CD14-positive monocyte (primary cell): ENCODE measurements around the gene INAFM1. TPM values are rescaled to one million over a fixed set of nuclear protein-coding genes. Genes with fewer than 3 reads are reported as not detected.

Experiments
- DNase-seq, 3 donors: peaks; one replicate each; pipeline ENCODE4 v3.0.0-alpha.2; 2011 to 2022
- H2AFZ ChIP-seq: 2 replicates; pipeline ENCODE4 v1.6.0; 2012; ENCODE audit warnings: mild to moderate bottlenecking, low read depth, low read length, inconsistent platforms; ENCODE audit not compliant: insufficient read depth, poor library complexity, severe bottlenecking
- H3K27ac ChIP-seq, 2 donors: 1 replicate in 1 of 2; 2 replicates in 1 of 2; pipeline ENCODE4 v1.5.1; 2012 to 2013; ENCODE audit warnings: low read length in 2 of 2, control low read depth in 1 of 2, inconsistent platforms in 1 of 2, low read depth in 1 of 2, mild to moderate bottlenecking in 1 of 2
- H3K27me3 ChIP-seq, 2 donors: one replicate each; pipeline versions ENCODE4 v1.6.0 to v1.6.1; 2011 to 2013; ENCODE audit warnings: low read length in 2 of 2; ENCODE audit not compliant: control insufficient read depth in 2 of 2, insufficient read depth in 2 of 2
- H3K36me3 ChIP-seq, 2 donors: replicated peaks in 1 of 2; 1 replicate in 1 of 2; 2 replicates in 1 of 2; pipeline versions ENCODE4 v1.5.1 to v1.6.1; 2012 to 2013; ENCODE audit warnings: low read length in 2 of 2, control low read depth in 1 of 2, inconsistent platforms in 1 of 2, mild to moderate bottlenecking in 1 of 2; ENCODE audit not compliant: insufficient read depth in 2 of 2, control insufficient read depth in 1 of 2
- H3K4me1 ChIP-seq, 2 donors: 1 replicate in 1 of 2; 2 replicates in 1 of 2; pipeline versions ENCODE4 v1.5.1 to v1.6.1; 2012 to 2013; ENCODE audit warnings: low read length in 2 of 2, control low read depth in 1 of 2, inconsistent platforms in 1 of 2, mild to moderate bottlenecking in 1 of 2, moderate library complexity in 1 of 2; ENCODE audit not compliant: insufficient read depth in 2 of 2, control insufficient read depth in 1 of 2
- H3K4me2 ChIP-seq: replicated peaks from 2 replicates; pipeline ENCODE3; 2012; ENCODE audit warnings: low read length, moderate library complexity, mild to moderate bottlenecking; ENCODE audit not compliant: poor library complexity, severe bottlenecking; ENCODE audit errors: extremely low read depth
- H3K4me3 ChIP-seq, 3 experiments: fragments of 200-600 bp in 1 of 3; sonication (generic) in 1 of 3; replicated peaks in 1 of 3; 1 replicate in 2 of 3; 2 replicates in 1 of 3; pipeline ENCODE4 v1.5.1; 2011 to 2013; ENCODE audit warnings: low read length in 3 of 3, mild to moderate bottlenecking in 3 of 3, control low read depth in 2 of 3, low read depth in 2 of 3, inconsistent platforms in 1 of 3, moderate library complexity in 1 of 3
- H3K79me2 ChIP-seq: 2 replicates; pipeline ENCODE4 v1.6.0; 2012; ENCODE audit warnings: mild to moderate bottlenecking, control low read depth, inconsistent platforms, low read length, moderate library complexity; ENCODE audit not compliant: insufficient read depth
- H3K9ac ChIP-seq: 2 replicates; pipeline ENCODE4 v1.6.0; 2017; ENCODE audit warnings: low read length, mild to moderate bottlenecking; ENCODE audit not compliant: insufficient read depth, poor library complexity, severe bottlenecking
- H3K9me3 ChIP-seq, 2 donors: replicated peaks in 1 of 2; 1 replicate in 1 of 2; 2 replicates in 1 of 2; pipeline versions ENCODE4 v1.5.1 to v1.6.1; 2012 to 2013; ENCODE audit warnings: low read length in 2 of 2, control low read depth in 1 of 2; ENCODE audit not compliant: control insufficient read depth in 1 of 2, insufficient read depth in 1 of 2
- H4K20me1 ChIP-seq: 2 replicates; pipeline ENCODE4 v1.6.0; 2012; ENCODE audit warnings: mild to moderate bottlenecking, low read length, control low read depth, moderate library complexity; ENCODE audit not compliant: insufficient read depth
- H3K27ac Mint-ChIP-seq, 7 donors: one replicate each; pipeline ENCODE4 v1.8.0; 2020; ENCODE audit warnings: mild to moderate bottlenecking in 7 of 7, mixed read lengths in 7 of 7, moderate library complexity in 6 of 7, inconsistent platforms in 2 of 7
- H3K27me3 Mint-ChIP-seq, 3 donors: one replicate each; pipeline ENCODE4 v1.8.0; 2021 to 2022; ENCODE audit warnings: low read depth in 3 of 3, mild to moderate bottlenecking in 3 of 3, mixed read lengths in 3 of 3, moderate library complexity in 3 of 3, inconsistent platforms in 1 of 3
- H3K36me3 Mint-ChIP-seq, 2 donors: one replicate each; pipeline ENCODE4 v1.8.0; 2020; ENCODE audit warnings: mixed read lengths in 2 of 2, inconsistent platforms in 1 of 2, mild to moderate bottlenecking in 1 of 2
- H3K4me1 Mint-ChIP-seq: one replicate; pipeline ENCODE4 v1.8.0; 2020; ENCODE audit warnings: mild to moderate bottlenecking, mixed read lengths
- H3K4me3 Mint-ChIP-seq, 2 donors: one replicate each; pipeline ENCODE4 v1.8.0; 2020; ENCODE audit warnings: mild to moderate bottlenecking in 2 of 2, mixed read lengths in 2 of 2, moderate library complexity in 1 of 2
- H3K9me3 Mint-ChIP-seq, 7 donors: one replicate each; pipeline ENCODE4 v1.8.0; 2020 to 2022; ENCODE audit warnings: mixed read lengths in 7 of 7, mild to moderate bottlenecking in 6 of 7, moderate library complexity in 6 of 7, inconsistent platforms in 2 of 7
- WGBS: methylation state at CpG from one replicate; pipeline ENCODE4 v1.1.5; 2013; ENCODE audit warnings: missing lambda C conversion rate; ENCODE audit not compliant: insufficient coverage; 5-methylcytosine and 5-hydroxymethylcytosine counted together
- intact Hi-C, 2 donors: fragments of 100-400 bp; cut with micrococcal nuclease; formaldehyde crosslinking; loops; one replicate each; pipeline versions ENCODE4 v1.15.0 to v1.15.1; 2023
- polyA plus RNA-seq, 3 donors: library from polyadenylated mRNA; depleted of rRNA in 1 of 3; unstranded in 2 of 3; stranded (reverse) in 1 of 3; fragments of 300-500 nt in 2 of 3; fragments of >200 nt in 1 of 3; fragmentation: Illumina TruSeq in 2 of 3; gene quantifications; 1 replicate in 2 of 3; 2 replicates in 1 of 3; pipeline ENCODE4 v1.2.3, GENCODE V29; 2012 to 2021
- TF ChIP-seq, protein P1 (sequence below): fragments of 200-600 bp; IDR thresholded peaks from one replicate; pipeline ENCODE4 v1.8.0; 2022; ENCODE audit warnings: antibody characterized with exemption, mild to moderate bottlenecking

Gene INAFM1
- polyA plus RNA-seq, 3 donors = 6.2 to 7.3 (median 6.5) TPM

DNA sequence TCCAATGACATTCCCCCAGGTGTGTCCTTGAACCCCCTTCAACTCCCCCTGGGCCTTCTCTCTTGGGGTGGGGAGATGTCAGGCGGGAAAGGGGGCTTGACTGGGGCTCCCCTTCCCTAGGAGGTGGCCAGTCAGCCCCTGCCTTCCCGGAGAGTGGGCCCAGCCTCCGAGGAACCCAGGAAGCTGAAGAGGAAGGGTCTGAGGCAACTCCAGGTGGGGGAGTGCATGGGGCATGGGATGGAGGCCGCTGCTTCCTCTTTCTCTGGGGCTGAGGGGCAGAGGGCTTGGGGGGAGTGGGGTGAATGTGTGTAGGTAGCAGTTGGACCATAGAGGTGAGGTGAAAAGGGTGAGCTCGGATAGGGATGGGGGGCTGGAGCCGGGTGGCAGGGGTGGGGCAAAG lies 2.7 kb upstream of the INAFM1 start:
- peaks cover 0 to 3% of the 10 kb centered on the region in 2 donors for H3K27me3 ChIP-seq
- TF ChIP-seq, protein P1, sequence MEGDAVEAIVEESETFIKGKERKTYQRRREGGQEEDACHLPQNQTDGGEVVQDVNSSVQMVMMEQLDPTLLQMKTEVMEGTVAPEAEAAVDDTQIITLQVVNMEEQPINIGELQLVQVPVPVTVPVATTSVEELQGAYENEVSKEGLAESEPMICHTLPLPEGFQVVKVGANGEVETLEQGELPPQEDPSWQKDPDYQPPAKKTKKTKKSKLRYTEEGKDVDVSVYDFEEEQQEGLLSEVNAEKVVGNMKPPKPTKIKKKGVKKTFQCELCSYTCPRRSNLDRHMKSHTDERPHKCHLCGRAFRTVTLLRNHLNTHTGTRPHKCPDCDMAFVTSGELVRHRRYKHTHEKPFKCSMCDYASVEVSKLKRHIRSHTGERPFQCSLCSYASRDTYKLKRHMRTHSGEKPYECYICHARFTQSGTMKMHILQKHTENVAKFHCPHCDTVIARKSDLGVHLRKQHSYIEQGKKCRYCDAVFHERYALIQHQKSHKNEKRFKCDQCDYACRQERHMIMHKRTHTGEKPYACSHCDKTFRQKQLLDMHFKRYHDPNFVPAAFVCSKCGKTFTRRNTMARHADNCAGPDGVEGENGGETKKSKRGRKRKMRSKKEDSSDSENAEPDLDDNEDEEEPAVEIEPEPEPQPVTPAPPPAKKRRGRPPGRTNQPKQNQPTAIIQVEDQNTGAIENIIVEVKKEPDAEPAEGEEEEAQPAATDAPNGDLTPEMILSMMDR = no peak
- peaks cover 3% of the 10 kb centered on the region for H3K79me2 ChIP-seq
- no peak overlapping the region for H3K4me2 ChIP-seq
- H3K9me3 Mint-ChIP-seq = no peaks in the 10 kb centered on the region
- H3K27ac Mint-ChIP-seq = peak overlapping the region in 1 of 7 donors; percentile 30
- H3K4me3 ChIP-seq = no peak overlapping the region
- H3K27ac ChIP-seq = no peak overlapping the region
- peaks cover 47 to 62% of the 10 kb centered on the region in 2 donors for H3K36me3 Mint-ChIP-seq
- intact Hi-C loops = loop anchor here (5.0 to 10.0 kb wide), 5 partner anchors 210 to 473 kb away; partner anchors contain the start of genes KPTN (in 1 of the 2), NAPA (in 1 of the 2) and NOP53 (in 1 of the 2)
- H3K27me3 Mint-ChIP-seq = peaks cover 0 to 11% (median 3%) of the 10 kb centered on the region in 3 donors
- H3K36me3 ChIP-seq = peaks cover 39 to 40% of the 10 kb centered on the region in 2 donors
- WGBS = 47% methylated on average over 5 of the region's 6 CpGs
- peaks cover 25% of the 10 kb centered on the region for H3K4me1 Mint-ChIP-seq
- no peak for DNase-seq
- no peak overlapping the region for H3K4me3 Mint-ChIP-seq
- H3K9me3 ChIP-seq = no peaks in the 10 kb centered on the region
- peaks cover 15 to 34% of the 10 kb centered on the region in 2 donors for H3K4me1 ChIP-seq
- H3K9ac ChIP-seq = no peak overlapping the region
- no peak overlapping the region for H2AFZ ChIP-seq
- H4K20me1 ChIP-seq = peaks cover 19% of the 10 kb centered on the region

DNA sequence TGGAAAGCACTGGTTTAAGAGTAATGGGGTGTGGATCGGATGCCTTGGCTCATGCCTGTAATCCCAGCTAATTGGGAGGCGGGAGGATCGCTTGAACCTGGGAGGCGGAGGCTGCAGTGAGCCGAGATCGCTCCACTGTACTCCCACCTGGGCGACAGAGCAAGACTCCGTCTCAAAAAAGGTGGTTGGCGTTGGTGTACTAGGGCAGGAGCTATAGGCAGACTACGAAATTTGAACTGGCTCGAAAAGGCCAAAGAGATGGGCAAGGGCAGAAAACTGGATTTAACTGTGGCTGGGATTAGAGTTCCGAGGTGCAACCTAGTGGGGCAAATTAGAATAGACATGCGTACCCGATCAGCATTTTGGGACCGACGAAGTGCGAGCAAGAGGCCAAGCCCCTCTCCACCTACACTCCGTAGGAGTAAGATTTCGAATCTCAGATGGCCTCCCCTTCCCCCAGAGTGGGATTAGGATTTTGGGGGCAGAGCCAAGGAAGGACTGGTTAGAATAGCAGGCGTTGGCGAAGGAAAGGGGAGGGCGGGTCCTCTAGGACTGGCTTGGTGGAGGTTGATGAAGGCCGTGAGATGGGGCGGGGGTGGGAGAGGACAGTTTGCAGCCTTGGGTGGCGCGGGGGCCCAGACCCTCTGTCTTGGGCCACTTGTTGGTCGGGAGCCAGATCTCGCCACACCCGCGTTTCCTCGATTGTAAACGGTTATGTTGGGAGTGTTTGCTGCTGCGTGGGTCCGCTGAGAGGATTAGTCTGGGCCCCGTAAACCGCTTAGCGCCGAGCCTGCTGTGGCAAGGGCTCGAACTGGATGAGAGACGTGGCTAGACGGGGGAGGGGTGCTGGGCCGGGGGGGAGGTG lies 2.0 kb upstream of the INAFM1 start:
- Mint-ChIP-seq H3K9me3 (no peaks in the 10 kb centered on the region), H3K4me3 (peak overlapping the region; percentile 91 to 95), H3K4me1 (peaks cover 25% of the 10 kb centered on the region), H3K27me3 (peaks cover 0 to 11% (median 3%) of the 10 kb centered on the region in 3 donors), H3K36me3 (peaks cover 40 to 56% of the 10 kb centered on the region in 2 donors), H3K27ac (peak overlapping the region; percentile 57 to 96 (median 81))
- intact Hi-C loops = loop anchor here (1.0 to 10.0 kb wide), 6 partner anchors 15 to 472 kb away; partner anchors contain the start of genes KPTN (in 1 of the 2), NAPA (in 1 of the 2) and NOP53 (in 1 of the 2)
- Histone ChIP-seq H3K4me1 (peaks cover 15 to 34% of the 10 kb centered on the region in 2 donors), H3K4me3 (peak overlapping the region; percentile 68 to 98 (median 74)), H3K36me3 (peaks cover 32 to 33% of the 10 kb centered on the region in 2 donors), H3K4me2 (peak overlapping the region; percentile 98), H3K9ac (peak overlapping the region; percentile 90), H3K79me2 (peaks cover 3% of the 10 kb centered on the region), H4K20me1 (peaks cover 14% of the 10 kb centered on the region), H3K9me3 (no peaks in the 10 kb centered on the region), H3K27me3 (peaks cover 0 to 3% of the 10 kb centered on the region in 2 donors), H2AFZ (peak overlapping the region; percentile 92), H3K27ac (peak overlapping the region; percentile 9 to 96)
- TF ChIP-seq, protein P1 = no peak
- no peak for DNase-seq
- 33% methylated on average over 32 of the region's 42 CpGs for WGBS
